GM21423 (cell line): ENCODE measurements around the gene ENG.

Experiments used
- ATAC-seq: cut with Tn5 transposase; IDR thresholded peaks from one replicate; pipeline ENCODE4 v1.9.1; 2021; ENCODE audit warnings: mild to moderate bottlenecking, moderate library complexity; ENCODE audit not compliant: unreplicated experiment

Gene ENG

GRCh38 chr9:127778280-127779135, 76.0 kb downstream of the ENG start, which contains the start of gene SH2D3C:
Gene SH2D3C, minus strand, starts transcription at chr9:127778666. Its CDS starts 39 bp downstream, at chr9:127778627.
- peak; percentile 33 for ATAC-seq

GRCh38 chr9:127777368-127777980, 77.0 kb downstream of the ENG start:
- no peak for ATAC-seq

GRCh38 chr9:127776924-127777289, 77.6 kb downstream of the ENG start:
- no peak for ATAC-seq

GRCh38 chr9:127776195-127776923, 78.1 kb downstream of the ENG start:
- ATAC-seq, result peak; percentile 24

GRCh38 chr9:127773981-127774380, 80.5 kb downstream of the ENG start:
- ATAC-seq, result no peak

- ATAC-seq, result no peak
These were observed 81.2 kb downstream of the ENG start for GRCh38 chr9:127773272-127773671.

- ATAC-seq, result no peak
These were observed 81.9 kb downstream of the ENG start for GRCh38 chr9:127772603-127773002.

- no peak for ATAC-seq
These were observed 82.8 kb downstream of the ENG start for GRCh38 chr9:127771570-127772189.

- ATAC-seq, result peak; percentile 80
These were observed 83.4 kb downstream of the ENG start for GRCh38 chr9:127770905-127771569.

- ATAC-seq, result no peak
These were observed 83.9 kb downstream of the ENG start for GRCh38 chr9:127770583-127770904.

GRCh38 chr9:127769929-127770582, 84.4 kb downstream of the ENG start:
- no peak for ATAC-seq

GRCh38 chr9:127769101-127769500, 85.4 kb downstream of the ENG start:
- ATAC-seq, result no peak

GRCh38 chr9:127768698-127769097, 85.8 kb downstream of the ENG start:
- no peak for ATAC-seq

- ATAC-seq, result no peak
These were observed 86.5 kb downstream of the ENG start for GRCh38 chr9:127767909-127768331.

GRCh38 chr9:127767410-127767809, 87.0 kb downstream of the ENG start:
- ATAC-seq, result no peak

GRCh38 chr9:127765418-127765817, 89.0 kb downstream of the ENG start:
- ATAC-seq, result no peak
